ENCODE measurements around the gene FGF14.

The FGF14 gene

DNA sequence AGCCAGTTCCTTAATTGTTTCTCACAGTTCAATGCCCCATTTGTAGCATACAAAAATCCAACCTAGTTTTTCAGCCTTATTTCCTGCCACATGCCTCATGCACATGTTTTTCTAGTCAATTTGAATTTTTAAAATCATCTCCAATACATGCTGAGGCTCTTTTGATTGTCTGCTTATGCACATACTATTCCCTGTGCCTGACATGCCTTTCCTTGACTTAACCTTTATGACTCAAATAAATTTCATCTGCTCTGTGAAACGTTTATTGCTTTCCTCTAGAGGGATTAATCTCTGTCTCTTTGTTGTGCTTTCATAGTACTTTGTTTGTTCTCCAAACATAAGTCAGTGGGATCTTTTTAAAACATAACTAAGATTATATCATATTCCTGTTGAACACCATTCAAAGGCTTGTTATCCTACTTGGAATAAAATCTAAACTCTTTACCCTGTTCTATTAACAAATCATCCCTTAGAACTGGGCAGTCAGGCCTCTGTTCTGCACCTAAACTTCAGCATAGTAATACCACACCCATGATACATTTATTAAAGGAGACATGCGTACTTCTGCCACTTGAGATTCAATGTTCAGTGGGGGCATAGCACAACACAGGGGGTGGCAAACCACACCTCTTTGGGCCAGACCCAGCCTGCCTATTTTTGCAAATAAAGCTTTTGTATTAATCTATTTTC lies 346.6 kb downstream of the FGF14 start:
- no peak overlapping the region for H3K4me3 ChIP-seq (ENCODE audit: low read depth, low read length)
- no peaks in the 10 kb centered on the region for H3K79me1 ChIP-seq (ENCODE audit: low read length)
- H3K4me2 ChIP-seq (ENCODE audit: low read length), result no peak overlapping the region
- peaks cover 4% of the 10 kb centered on the region for H3K9me3 ChIP-seq (ENCODE audit: insufficient read depth, low read depth, low read length)
- H3K4me1 ChIP-seq (ENCODE audit: control insufficient read depth in 1 of 2, insufficient read depth in 2 of 2, low read length in 2 of 2), result no peaks in the 10 kb centered on the region
- H3K18ac ChIP-seq (ENCODE audit: low read length), result no peak overlapping the region
- no peak overlapping the region for H3K23ac ChIP-seq (ENCODE audit: low read length)
- no peak overlapping the region for H4K12ac ChIP-seq (ENCODE audit: low read depth, low read length)
- H3K27ac ChIP-seq (ENCODE audit: low read depth, low read length), result no peak overlapping the region
- H2AFZ ChIP-seq (ENCODE audit: insufficient read depth, low read length, poor library complexity), result no peak overlapping the region
- no peak overlapping the region for H4K8ac ChIP-seq (ENCODE audit: low read depth, low read length)
- H3K9ac ChIP-seq (ENCODE audit: low read length), result no peak overlapping the region
- no peak overlapping the region for H2BK5ac ChIP-seq (ENCODE audit: low read depth, low read length, poor library complexity)
- no peak overlapping the region for H2BK120ac ChIP-seq (ENCODE audit: insufficient read depth, low read length, poor library complexity)
- H3K36me3 ChIP-seq (ENCODE audit: control insufficient read depth in 1 of 2, insufficient read depth in 2 of 2, low read length in 2 of 2), result no peaks in the 10 kb centered on the region
- no CpG with 5 or more reads among the region's 2 CpGs for WGBS (ENCODE audit: extremely low coverage, insufficient coverage, insufficient read length)
- no peak overlapping the region for H3K4ac ChIP-seq (ENCODE audit: low read depth, low read length)
- no peaks in the 10 kb centered on the region for H3K79me2 ChIP-seq (ENCODE audit: control insufficient read depth, insufficient read depth, low read length, poor library complexity)
- no peaks in the 10 kb centered on the region for H3K27me3 ChIP-seq (ENCODE audit: insufficient read depth, low read length)
- H3K14ac ChIP-seq (ENCODE audit: low read length), result no peak overlapping the region
- no peak overlapping the region for H2BK12ac ChIP-seq (ENCODE audit: low read length)
- H4K91ac ChIP-seq (ENCODE audit: low read depth, low read length), result no peak overlapping the region
- no peak for DNase-seq
- H2AK5ac ChIP-seq (ENCODE audit: low read length), result no peak overlapping the region

DNA sequence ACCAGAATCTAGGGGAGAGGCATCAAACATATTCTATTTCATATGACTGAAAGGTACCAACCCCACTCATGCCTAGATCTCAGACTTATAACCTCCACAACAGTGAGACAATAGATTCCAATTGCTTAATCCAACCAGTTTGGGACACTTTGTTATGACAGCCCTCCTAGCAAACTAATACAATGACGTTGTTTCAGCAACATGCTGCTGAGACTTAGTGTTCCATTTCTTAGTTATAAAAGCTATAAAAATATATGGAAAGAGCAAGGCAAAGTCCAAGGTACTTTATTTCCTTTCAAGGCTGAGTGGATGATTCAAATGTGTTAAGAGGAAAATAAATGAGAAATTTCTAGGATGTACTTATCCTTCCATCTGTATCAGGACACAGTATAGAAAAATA lies 352.0 kb downstream of the FGF14 start:
- Histone ChIP-seq H3K36me3 (ENCODE audit: control insufficient read depth in 1 of 2, insufficient read depth in 2 of 2, low read length in 2 of 2) (no peaks in the 10 kb centered on the region), H2AFZ (ENCODE audit: insufficient read depth, low read length, poor library complexity) (no peak overlapping the region), H3K27ac (ENCODE audit: low read depth, low read length) (no peak overlapping the region), H3K14ac (ENCODE audit: low read length) (no peak overlapping the region), H3K18ac (ENCODE audit: low read length) (no peak overlapping the region), H3K79me1 (ENCODE audit: low read length) (no peaks in the 10 kb centered on the region), H2AK5ac (ENCODE audit: low read length) (no peak overlapping the region), H2BK12ac (ENCODE audit: low read length) (no peak overlapping the region), H2BK120ac (ENCODE audit: insufficient read depth, low read length, poor library complexity) (no peak overlapping the region), H3K23ac (ENCODE audit: low read length) (no peak overlapping the region), H3K4me2 (ENCODE audit: low read length) (no peak overlapping the region), H4K12ac (ENCODE audit: low read depth, low read length) (no peak overlapping the region), H4K8ac (ENCODE audit: low read depth, low read length) (no peak overlapping the region), H4K91ac (ENCODE audit: low read depth, low read length) (no peak overlapping the region), H3K27me3 (ENCODE audit: insufficient read depth, low read length) (no peaks in the 10 kb centered on the region), H3K4me1 (ENCODE audit: control insufficient read depth in 1 of 2, insufficient read depth in 2 of 2, low read length in 2 of 2) (no peaks in the 10 kb centered on the region), H3K9me3 (ENCODE audit: insufficient read depth, low read depth, low read length) (peaks cover 4% of the 10 kb centered on the region), H2BK5ac (ENCODE audit: low read depth, low read length, poor library complexity) (no peak overlapping the region), H3K4me3 (ENCODE audit: low read depth, low read length) (no peak overlapping the region), H3K4ac (ENCODE audit: low read depth, low read length) (no peak overlapping the region), H3K9ac (ENCODE audit: low read length) (no peak overlapping the region), H3K79me2 (ENCODE audit: control insufficient read depth, insufficient read depth, low read length, poor library complexity) (no peaks in the 10 kb centered on the region)
- no peak for DNase-seq
- WGBS (ENCODE audit: extremely low coverage, insufficient coverage, insufficient read length), result no CpG with 5 or more reads among the region's 1 CpG

DNA sequence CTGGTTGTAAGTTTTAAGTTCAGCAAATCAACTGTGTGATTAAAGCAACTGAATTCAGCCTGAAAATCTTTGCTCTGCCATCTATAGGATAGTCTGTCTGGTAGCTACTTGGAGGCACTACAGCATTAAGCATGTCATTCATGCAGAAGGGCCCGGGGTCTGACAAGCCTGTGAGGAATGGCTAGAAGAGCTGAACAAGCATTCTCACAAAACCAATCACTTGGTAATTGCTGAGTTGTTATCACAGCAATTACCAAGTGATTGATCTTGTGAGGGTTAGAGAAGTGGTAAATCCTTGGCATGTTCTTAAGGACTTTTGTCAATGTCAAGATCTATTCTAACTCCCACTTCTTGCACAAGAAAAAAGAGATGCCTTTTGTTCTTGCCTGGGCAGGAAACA lies 356.1 kb downstream of the FGF14 start:
- H3K14ac ChIP-seq (ENCODE audit: low read length), result no peak overlapping the region
- no peak overlapping the region for H2BK5ac ChIP-seq (ENCODE audit: low read depth, low read length, poor library complexity)
- H3K27me3 ChIP-seq (ENCODE audit: insufficient read depth, low read length), result no peaks in the 10 kb centered on the region
- H4K8ac ChIP-seq (ENCODE audit: low read depth, low read length), result no peak overlapping the region
- H3K18ac ChIP-seq (ENCODE audit: low read length), result no peak overlapping the region
- no peak overlapping the region for H3K23ac ChIP-seq (ENCODE audit: low read length)
- H3K27ac ChIP-seq (ENCODE audit: low read depth, low read length), result no peak overlapping the region
- no peaks in the 10 kb centered on the region for H3K79me2 ChIP-seq (ENCODE audit: control insufficient read depth, insufficient read depth, low read length, poor library complexity)
- no peak overlapping the region for H2AK5ac ChIP-seq (ENCODE audit: low read length)
- no peaks in the 10 kb centered on the region for H3K9me3 ChIP-seq (ENCODE audit: insufficient read depth, low read depth, low read length)
- no peak overlapping the region for H2BK120ac ChIP-seq (ENCODE audit: insufficient read depth, low read length, poor library complexity)
- H2BK12ac ChIP-seq (ENCODE audit: low read length), result no peak overlapping the region
- no peak overlapping the region for H2AFZ ChIP-seq (ENCODE audit: insufficient read depth, low read length, poor library complexity)
- H3K4me2 ChIP-seq (ENCODE audit: low read length), result no peak overlapping the region
- H3K36me3 ChIP-seq (ENCODE audit: control insufficient read depth in 1 of 2, insufficient read depth in 2 of 2, low read length in 2 of 2), result no peaks in the 10 kb centered on the region
- H3K4me1 ChIP-seq (ENCODE audit: control insufficient read depth in 1 of 2, insufficient read depth in 2 of 2, low read length in 2 of 2), result no peaks in the 10 kb centered on the region
- no peak for DNase-seq
- no peak overlapping the region for H4K12ac ChIP-seq (ENCODE audit: low read depth, low read length)
- no peaks in the 10 kb centered on the region for H3K79me1 ChIP-seq (ENCODE audit: low read length)
- WGBS (ENCODE audit: extremely low coverage, insufficient coverage, insufficient read length), result no CpG with 5 or more reads among the region's 1 CpG
- no peak overlapping the region for H3K4ac ChIP-seq (ENCODE audit: low read depth, low read length)
- H4K91ac ChIP-seq (ENCODE audit: low read depth, low read length), result no peak overlapping the region
- no peak overlapping the region for H3K4me3 ChIP-seq (ENCODE audit: low read depth, low read length)
- no peak overlapping the region for H3K9ac ChIP-seq (ENCODE audit: low read length)

DNA sequence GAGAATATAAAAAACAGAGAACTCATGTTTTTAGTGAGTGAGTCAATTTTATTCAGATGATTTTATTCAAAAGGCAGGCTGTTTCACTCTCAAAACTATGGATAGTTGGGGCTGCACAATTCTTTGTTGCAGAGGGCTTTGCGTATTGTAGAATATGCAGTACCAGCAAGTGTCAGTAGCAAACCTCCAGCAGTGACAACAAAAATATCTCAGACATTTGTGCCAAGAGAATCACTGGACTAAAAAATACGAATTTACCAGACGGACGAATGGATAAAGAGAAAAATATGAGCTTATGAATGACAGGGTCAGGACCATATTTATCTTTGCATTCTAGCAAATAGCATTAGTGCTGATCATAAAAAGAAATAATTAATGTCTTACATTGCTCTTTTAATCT lies 359.1 kb downstream of the FGF14 start:
- Histone ChIP-seq H4K91ac (ENCODE audit: low read depth, low read length) (no peak overlapping the region), H2AFZ (ENCODE audit: insufficient read depth, low read length, poor library complexity) (no peak overlapping the region), H2BK12ac (ENCODE audit: low read length) (no peak overlapping the region), H3K4me1 (ENCODE audit: control insufficient read depth in 1 of 2, insufficient read depth in 2 of 2, low read length in 2 of 2) (no peaks in the 10 kb centered on the region), H3K14ac (ENCODE audit: low read length) (no peak overlapping the region), H4K8ac (ENCODE audit: low read depth, low read length) (no peak overlapping the region), H3K23ac (ENCODE audit: low read length) (no peak overlapping the region), H3K36me3 (ENCODE audit: control insufficient read depth in 1 of 2, insufficient read depth in 2 of 2, low read length in 2 of 2) (no peaks in the 10 kb centered on the region), H3K4ac (ENCODE audit: low read depth, low read length) (no peak overlapping the region), H3K9me3 (ENCODE audit: insufficient read depth, low read depth, low read length) (no peaks in the 10 kb centered on the region), H4K12ac (ENCODE audit: low read depth, low read length) (no peak overlapping the region), H2BK5ac (ENCODE audit: low read depth, low read length, poor library complexity) (no peak overlapping the region), H2AK5ac (ENCODE audit: low read length) (no peak overlapping the region), H3K27me3 (ENCODE audit: insufficient read depth, low read length) (no peaks in the 10 kb centered on the region), H3K18ac (ENCODE audit: low read length) (no peak overlapping the region), H3K4me2 (ENCODE audit: low read length) (no peak overlapping the region), H3K4me3 (ENCODE audit: low read depth, low read length) (no peak overlapping the region), H3K9ac (ENCODE audit: low read length) (no peak overlapping the region), H2BK120ac (ENCODE audit: insufficient read depth, low read length, poor library complexity) (no peak overlapping the region), H3K79me2 (ENCODE audit: control insufficient read depth, insufficient read depth, low read length, poor library complexity) (no peaks in the 10 kb centered on the region), H3K79me1 (ENCODE audit: low read length) (no peaks in the 10 kb centered on the region), H3K27ac (ENCODE audit: low read depth, low read length) (no peak overlapping the region)
- WGBS (ENCODE audit: extremely low coverage, insufficient coverage, insufficient read length), result no CpG with 5 or more reads among the region's 4 CpGs
- no peak for DNase-seq
